ENCODE measurements around the gene ENTR1.

ENTR1 gene

GRCh38 chr9:136443687-136444086 lies 33.3 kb upstream of the ENTR1 start:
- TF ChIP-seq POLR2A (IDR thresholded peaks at IDR 0.05; ENCODE audit: low read length) (no peak), GATA1 (IDR thresholded peaks at IDR 0.05; ENCODE audit: low read depth, low read length) (no peak)

GRCh38 chr9:136443087-136443486 lies 32.7 kb upstream of the ENTR1 start:
- TF ChIP-seq GATA1 (IDR thresholded peaks at IDR 0.05; ENCODE audit: low read depth, low read length) (no peak), POLR2A (IDR thresholded peaks at IDR 0.05; ENCODE audit: low read length) (no peak)
- no peak for DNase-seq

More at GRCh38 chr9:136443687-136444086, 33.3 kb upstream of the ENTR1 start:
- DNase-seq: no peak

GRCh38 chr9:136442265-136442664 lies 31.9 kb upstream of the ENTR1 start:
- TF ChIP-seq POLR2A (IDR thresholded peaks at IDR 0.05; ENCODE audit: low read length) (no peak), GATA1 (IDR thresholded peaks at IDR 0.05; ENCODE audit: low read depth, low read length) (no peak)
- no peak for DNase-seq

GRCh38 chr9:136441681-136442245 lies 31.3 kb upstream of the ENTR1 start:
- DNase-seq: no peak
- no peak for TF ChIP-seq POLR2A (IDR thresholded peaks at IDR 0.05; ENCODE audit: low read length)
- TF ChIP-seq GATA1 (IDR thresholded peaks at IDR 0.05; ENCODE audit: low read depth, low read length): no peak

GRCh38 chr9:136441191-136441680 lies 30.8 kb upstream of the ENTR1 start:
- DNase-seq: no peak
- no peak for TF ChIP-seq GATA1 (IDR thresholded peaks at IDR 0.05; ENCODE audit: low read depth, low read length)
- TF ChIP-seq POLR2A (IDR thresholded peaks at IDR 0.05; ENCODE audit: low read length): no peak

- TF ChIP-seq POLR2A (IDR thresholded peaks at IDR 0.05; ENCODE audit: low read length) (peak; percentile 28), GATA1 (IDR thresholded peaks at IDR 0.05; ENCODE audit: low read depth, low read length) (no peak)
- DNase-seq: peak; percentile 86 to 92
These were observed 29.3 kb upstream of the ENTR1 start, which contains the start of gene INPP5E for GRCh38 chr9:136439481-136440408. Gene INPP5E, minus strand, starts transcription at chr9:136439845. Its CDS starts 426 bp downstream, at chr9:136439419.

GRCh38 chr9:136438548-136439480 lies 28.4 kb upstream of the ENTR1 start:
- TF ChIP-seq POLR2A (IDR thresholded peaks at IDR 0.05; ENCODE audit: low read length) (no peak), GATA1 (IDR thresholded peaks at IDR 0.05; ENCODE audit: low read depth, low read length) (no peak)
- peak; percentile 63 to 70 for DNase-seq

- TF ChIP-seq POLR2A (IDR thresholded peaks at IDR 0.05; ENCODE audit: low read length) (no peak), GATA1 (IDR thresholded peaks at IDR 0.05; ENCODE audit: low read depth, low read length) (no peak)
- DNase-seq: no peak
These were observed 27.6 kb upstream of the ENTR1 start for GRCh38 chr9:136437839-136438547.

- DNase-seq: peak; percentile 26 to 28
- TF ChIP-seq GATA1 (IDR thresholded peaks at IDR 0.05; ENCODE audit: low read depth, low read length) (no peak), POLR2A (IDR thresholded peaks at IDR 0.05; ENCODE audit: low read length) (no peak)
These were observed 27.0 kb upstream of the ENTR1 start for GRCh38 chr9:136437430-136437829.

GRCh38 chr9:136436055-136436634 lies 25.7 kb upstream of the ENTR1 start:
- TF ChIP-seq POLR2A (IDR thresholded peaks at IDR 0.05; ENCODE audit: low read length) (no peak), GATA1 (IDR thresholded peaks at IDR 0.05; ENCODE audit: low read depth, low read length) (no peak)
- DNase-seq: no peak

- DNase-seq: no peak
- no peak for TF ChIP-seq GATA1 (IDR thresholded peaks at IDR 0.05; ENCODE audit: low read depth, low read length)
- TF ChIP-seq POLR2A (IDR thresholded peaks at IDR 0.05; ENCODE audit: low read length): no peak
These were observed 24.3 kb upstream of the ENTR1 start for GRCh38 chr9:136434580-136435169.
